WTC11 (cell line): Measurements from ENCODE around the gene CLEC7A.

Source experiments
- CREM ChIP-seq: sonication (generic); formaldehyde crosslinking; IDR thresholded peaks from 2 replicates; pipeline ENCODE4 v1.8.1; 2022; ENCODE audit warnings: mild to moderate bottlenecking, missing genetic modification reagents, moderate library complexity
- TF ChIP-seq, protein P1 (sequence below): sonication (generic); formaldehyde crosslinking; conservative IDR thresholded peaks from 2 replicates; pipeline ENCODE4 v1.8.1; 2023; ENCODE audit warnings: mild to moderate bottlenecking, low read depth, missing genetic modification reagents, moderate library complexity
- TF ChIP-seq, protein P2 (sequence below): sonication (generic); formaldehyde crosslinking; IDR thresholded peaks from 2 replicates; pipeline ENCODE4 v1.8.0; 2022; ENCODE audit warnings: mild to moderate bottlenecking, missing genetic modification reagents
- TF ChIP-seq, protein P3 (sequence below): fragments of 200-600 bp; IDR thresholded peaks from 2 replicates; pipeline ENCODE4 v1.8.0; 2022; ENCODE audit warnings: antibody characterized with exemption

GRCh38 chr12:10082117-10082874 is 47.7 kb downstream of the CLEC7A start:
- TF ChIP-seq, protein P1, sequence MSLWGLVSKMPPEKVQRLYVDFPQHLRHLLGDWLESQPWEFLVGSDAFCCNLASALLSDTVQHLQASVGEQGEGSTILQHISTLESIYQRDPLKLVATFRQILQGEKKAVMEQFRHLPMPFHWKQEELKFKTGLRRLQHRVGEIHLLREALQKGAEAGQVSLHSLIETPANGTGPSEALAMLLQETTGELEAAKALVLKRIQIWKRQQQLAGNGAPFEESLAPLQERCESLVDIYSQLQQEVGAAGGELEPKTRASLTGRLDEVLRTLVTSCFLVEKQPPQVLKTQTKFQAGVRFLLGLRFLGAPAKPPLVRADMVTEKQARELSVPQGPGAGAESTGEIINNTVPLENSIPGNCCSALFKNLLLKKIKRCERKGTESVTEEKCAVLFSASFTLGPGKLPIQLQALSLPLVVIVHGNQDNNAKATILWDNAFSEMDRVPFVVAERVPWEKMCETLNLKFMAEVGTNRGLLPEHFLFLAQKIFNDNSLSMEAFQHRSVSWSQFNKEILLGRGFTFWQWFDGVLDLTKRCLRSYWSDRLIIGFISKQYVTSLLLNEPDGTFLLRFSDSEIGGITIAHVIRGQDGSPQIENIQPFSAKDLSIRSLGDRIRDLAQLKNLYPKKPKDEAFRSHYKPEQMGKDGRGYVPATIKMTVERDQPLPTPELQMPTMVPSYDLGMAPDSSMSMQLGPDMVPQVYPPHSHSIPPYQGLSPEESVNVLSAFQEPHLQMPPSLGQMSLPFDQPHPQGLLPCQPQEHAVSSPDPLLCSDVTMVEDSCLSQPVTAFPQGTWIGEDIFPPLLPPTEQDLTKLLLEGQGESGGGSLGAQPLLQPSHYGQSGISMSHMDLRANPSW = no peak
- TF ChIP-seq, protein P2, sequence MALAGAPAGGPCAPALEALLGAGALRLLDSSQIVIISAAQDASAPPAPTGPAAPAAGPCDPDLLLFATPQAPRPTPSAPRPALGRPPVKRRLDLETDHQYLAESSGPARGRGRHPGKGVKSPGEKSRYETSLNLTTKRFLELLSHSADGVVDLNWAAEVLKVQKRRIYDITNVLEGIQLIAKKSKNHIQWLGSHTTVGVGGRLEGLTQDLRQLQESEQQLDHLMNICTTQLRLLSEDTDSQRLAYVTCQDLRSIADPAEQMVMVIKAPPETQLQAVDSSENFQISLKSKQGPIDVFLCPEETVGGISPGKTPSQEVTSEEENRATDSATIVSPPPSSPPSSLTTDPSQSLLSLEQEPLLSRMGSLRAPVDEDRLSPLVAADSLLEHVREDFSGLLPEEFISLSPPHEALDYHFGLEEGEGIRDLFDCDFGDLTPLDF (CRISPR knock-in tag) = no peak
- TF ChIP-seq, protein P3, sequence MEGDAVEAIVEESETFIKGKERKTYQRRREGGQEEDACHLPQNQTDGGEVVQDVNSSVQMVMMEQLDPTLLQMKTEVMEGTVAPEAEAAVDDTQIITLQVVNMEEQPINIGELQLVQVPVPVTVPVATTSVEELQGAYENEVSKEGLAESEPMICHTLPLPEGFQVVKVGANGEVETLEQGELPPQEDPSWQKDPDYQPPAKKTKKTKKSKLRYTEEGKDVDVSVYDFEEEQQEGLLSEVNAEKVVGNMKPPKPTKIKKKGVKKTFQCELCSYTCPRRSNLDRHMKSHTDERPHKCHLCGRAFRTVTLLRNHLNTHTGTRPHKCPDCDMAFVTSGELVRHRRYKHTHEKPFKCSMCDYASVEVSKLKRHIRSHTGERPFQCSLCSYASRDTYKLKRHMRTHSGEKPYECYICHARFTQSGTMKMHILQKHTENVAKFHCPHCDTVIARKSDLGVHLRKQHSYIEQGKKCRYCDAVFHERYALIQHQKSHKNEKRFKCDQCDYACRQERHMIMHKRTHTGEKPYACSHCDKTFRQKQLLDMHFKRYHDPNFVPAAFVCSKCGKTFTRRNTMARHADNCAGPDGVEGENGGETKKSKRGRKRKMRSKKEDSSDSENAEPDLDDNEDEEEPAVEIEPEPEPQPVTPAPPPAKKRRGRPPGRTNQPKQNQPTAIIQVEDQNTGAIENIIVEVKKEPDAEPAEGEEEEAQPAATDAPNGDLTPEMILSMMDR = no peak
- TF ChIP-seq CREM (CRISPR knock-in tag) = no peak
